Neuronal stem cell (in vitro differentiated cells): ENCODE data around the gene KRT71.

Experiments used
- DNase-seq: peaks from one replicate; pipeline ENCODE4 v3.0.0-alpha.2; 2013; ENCODE audit warnings: low spot score
- H2AFZ ChIP-seq: one replicate; pipeline ENCODE4 v1.6.1; 2013; ENCODE audit warnings: mild to moderate bottlenecking, low read length, inconsistent platforms
- H2AK5ac ChIP-seq: 2 replicates; pipeline ENCODE4 v1.6.1; 2013; ENCODE audit warnings: low read depth, mild to moderate bottlenecking, inconsistent platforms, low read length, moderate library complexity, mixed read lengths
- H2BK120ac ChIP-seq: 2 replicates; pipeline ENCODE4 v1.6.1; 2013; ENCODE audit warnings: low read depth, mild to moderate bottlenecking, inconsistent platforms, low read length, moderate library complexity, mixed read lengths
- H2BK12ac ChIP-seq: one replicate; pipeline ENCODE4 v1.6.1; 2013; ENCODE audit warnings: low read length, inconsistent platforms
- H2BK15ac ChIP-seq: 2 replicates; pipeline ENCODE4 v1.6.1; 2013; ENCODE audit warnings: mild to moderate bottlenecking, low read length, inconsistent platforms, mixed read lengths
- H2BK5ac ChIP-seq: one replicate; pipeline ENCODE4 v1.6.1; 2013; ENCODE audit warnings: inconsistent platforms, mild to moderate bottlenecking, low read length, moderate library complexity
- H3K14ac ChIP-seq: one replicate; pipeline ENCODE4 v1.6.1; 2013; ENCODE audit warnings: low read length, inconsistent platforms
- H3K18ac ChIP-seq: 2 replicates; pipeline ENCODE4 v1.6.1; 2013; ENCODE audit warnings: low read length, inconsistent platforms
- H3K23ac ChIP-seq: 2 replicates; pipeline ENCODE4 v1.6.1; 2013; ENCODE audit warnings: low read depth, mild to moderate bottlenecking, mixed read lengths, low read length, inconsistent platforms; ENCODE audit not compliant: poor library complexity
- H3K27ac ChIP-seq: replicated peaks from 3 replicates; pipeline ENCODE4 v1.5.1; 2013; ENCODE audit warnings: low read length, inconsistent platforms
- H3K27me3 ChIP-seq, 3 experiments: 2 replicates each; pipeline ENCODE4 v1.6.1; 2013; ENCODE audit warnings: low read length in 3 of 3, mild to moderate bottlenecking in 2 of 3, inconsistent platforms in 1 of 3, low read depth in 1 of 3, mixed read lengths in 1 of 3, moderate library complexity in 1 of 3; ENCODE audit not compliant: control insufficient read depth in 3 of 3, insufficient read depth in 3 of 3
- H3K36me3 ChIP-seq, 2 donors: replicated peaks in 1 of 2; 2 replicates each; pipeline ENCODE4 v1.6.1; 2013; ENCODE audit warnings: low read length in 2 of 2; ENCODE audit not compliant: control insufficient read depth in 2 of 2, insufficient read depth in 2 of 2
- H3K4ac ChIP-seq: 2 replicates; pipeline ENCODE4 v1.6.1; 2013; ENCODE audit warnings: inconsistent platforms, mild to moderate bottlenecking, low read length, moderate library complexity
- H3K4me1 ChIP-seq, 2 donors: 1 replicate in 1 of 2; 2 replicates in 1 of 2; pipeline ENCODE4 v1.6.1; 2013; ENCODE audit warnings: low read length in 2 of 2, low read depth in 1 of 2; ENCODE audit not compliant: control insufficient read depth in 2 of 2, insufficient read depth in 1 of 2
- H3K4me2 ChIP-seq: one replicate; pipeline ENCODE4 v1.6.1; 2013; ENCODE audit warnings: mild to moderate bottlenecking, low read length, inconsistent platforms; ENCODE audit not compliant: insufficient read depth, poor library complexity, severe bottlenecking
- H3K4me3 ChIP-seq, 2 donors: 2 replicates each; pipeline ENCODE4 v1.5.1; 2013; ENCODE audit warnings: low read length in 2 of 2, mild to moderate bottlenecking in 2 of 2, inconsistent platforms in 1 of 2, moderate library complexity in 1 of 2
- H3K79me1 ChIP-seq: one replicate; pipeline ENCODE4 v1.6.1; 2013; ENCODE audit warnings: low read depth, mild to moderate bottlenecking, inconsistent platforms, low read length, moderate library complexity
- H3K9ac ChIP-seq: one replicate; pipeline ENCODE4 v1.6.1; 2013; ENCODE audit warnings: mild to moderate bottlenecking, low read depth, low read length, inconsistent platforms; ENCODE audit not compliant: poor library complexity
- H3K9me3 ChIP-seq, 2 donors: replicated peaks in 1 of 2; 2 replicates each; pipeline versions ENCODE3 to v1.6.1; 2013; ENCODE audit warnings: low read length in 2 of 2, mild to moderate bottlenecking in 2 of 2, inconsistent platforms in 1 of 2, low read depth in 1 of 2, mixed read lengths in 1 of 2, moderate library complexity in 1 of 2; ENCODE audit not compliant: control insufficient read depth in 2 of 2, insufficient read depth in 1 of 2
- H4K8ac ChIP-seq: one replicate; pipeline ENCODE4 v1.6.1; 2013; ENCODE audit warnings: low read depth, mild to moderate bottlenecking, inconsistent platforms, low read length, moderate library complexity
- H4K91ac ChIP-seq: one replicate; pipeline ENCODE4 v1.6.1; 2013; ENCODE audit warnings: low read length, low read depth, mild to moderate bottlenecking, inconsistent platforms; ENCODE audit not compliant: poor library complexity
- WGBS, 2 donors: extraction: QIAGEN DNeasy Blood & Tissue Kit; methylation state at CpG; one replicate each; pipeline ENCODE4 v1.1.7; 2013; ENCODE audit warnings: missing lambda C conversion rate in 2 of 2, mixed read lengths in 1 of 2; ENCODE audit not compliant: insufficient read length in 2 of 2, insufficient replicate concordance in 1 of 2; ENCODE audit errors: extremely low coverage in 2 of 2; 5-methylcytosine and 5-hydroxymethylcytosine counted together

Gene KRT71

DNA sequence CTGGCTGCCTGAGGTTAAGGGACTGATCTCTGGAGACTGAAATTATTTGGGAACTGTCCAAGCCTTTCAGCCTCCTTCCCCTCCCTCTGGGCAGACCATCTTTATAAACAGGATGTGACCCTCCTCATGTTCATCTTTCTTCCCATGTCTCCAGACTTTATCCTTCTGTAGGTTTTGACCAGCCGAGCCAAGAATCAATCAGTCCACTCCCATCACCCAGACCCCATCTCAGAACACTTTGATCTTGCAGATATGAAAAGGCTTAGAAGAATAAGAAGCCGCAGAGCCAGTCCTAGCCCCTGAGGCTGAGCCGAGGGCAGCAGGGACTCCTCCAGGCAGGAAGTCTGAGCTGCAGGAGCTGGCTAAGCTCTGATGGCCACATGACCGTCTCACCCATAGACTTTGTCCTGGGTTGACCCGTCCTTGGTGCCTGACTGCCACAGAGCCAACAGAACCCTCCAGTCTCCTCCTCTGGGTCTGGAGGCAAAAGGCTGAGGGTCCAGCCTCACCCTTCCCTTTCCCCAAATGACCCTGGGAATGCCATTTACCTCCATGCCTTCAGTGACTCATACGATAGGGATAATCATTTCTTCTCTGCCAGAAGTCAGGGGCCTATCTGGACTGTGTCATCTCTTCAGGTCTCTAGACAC, 1.6 kb downstream of the KRT71 start:
- no peak overlapping the region for H2BK12ac ChIP-seq
- H4K91ac ChIP-seq: no peak overlapping the region
- no peak overlapping the region for H2BK15ac ChIP-seq
- no peaks in the 10 kb centered on the region for H3K9me3 ChIP-seq
- H3K79me1 ChIP-seq: no peaks in the 10 kb centered on the region
- H3K4me2 ChIP-seq: no peak overlapping the region
- no peak overlapping the region for H2BK120ac ChIP-seq
- H2AK5ac ChIP-seq: no peak overlapping the region
- WGBS, 2 donors: no CpG with 5 or more reads among the region's 6 CpGs
- H3K9ac ChIP-seq: no peak overlapping the region
- H3K4me3 ChIP-seq: no peak overlapping the region
- DNase-seq: no peak
- no peak overlapping the region for H3K4ac ChIP-seq
- no peak overlapping the region for H4K8ac ChIP-seq
- H3K14ac ChIP-seq: no peak overlapping the region
- peaks cover 0 to 5% (median 0%) of the 10 kb centered on the region in 3 experiments for H3K27me3 ChIP-seq
- peak overlapping the region; percentile 28 for H3K18ac ChIP-seq
- H3K4me1 ChIP-seq: no peaks in the 10 kb centered on the region
- no peak overlapping the region for H2AFZ ChIP-seq
- H3K36me3 ChIP-seq: no peaks in the 10 kb centered on the region
- H3K23ac ChIP-seq: no peak overlapping the region
- H2BK5ac ChIP-seq: no peak overlapping the region
- no peak overlapping the region for H3K27ac ChIP-seq

GRCh38 chr12:52546126-52546525, 6.8 kb downstream of the KRT71 start:
- H3K4ac ChIP-seq: no peak overlapping the region
- no peaks in the 10 kb centered on the region for H3K79me1 ChIP-seq
- no peak overlapping the region for H3K18ac ChIP-seq
- WGBS, 2 donors: no CpG with 5 or more reads among the region's 15 CpGs
- H3K27ac ChIP-seq: no peak overlapping the region
- H3K23ac ChIP-seq: no peak overlapping the region
- no peak for DNase-seq
- no peaks in the 10 kb centered on the region for H3K27me3 ChIP-seq
- H3K9ac ChIP-seq: no peak overlapping the region
- no peak overlapping the region for H2BK12ac ChIP-seq
- no peak overlapping the region for H2BK5ac ChIP-seq
- H2AK5ac ChIP-seq: no peak overlapping the region
- H3K4me1 ChIP-seq: no peaks in the 10 kb centered on the region
- no peak overlapping the region for H3K4me2 ChIP-seq
- no peak overlapping the region for H4K8ac ChIP-seq
- no peaks in the 10 kb centered on the region for H3K9me3 ChIP-seq
- H2BK120ac ChIP-seq: no peak overlapping the region
- no peak overlapping the region for H2AFZ ChIP-seq
- H3K14ac ChIP-seq: no peak overlapping the region
- H3K36me3 ChIP-seq: no peaks in the 10 kb centered on the region
- no peak overlapping the region for H3K4me3 ChIP-seq
- H2BK15ac ChIP-seq: no peak overlapping the region
- no peak overlapping the region for H4K91ac ChIP-seq

DNA sequence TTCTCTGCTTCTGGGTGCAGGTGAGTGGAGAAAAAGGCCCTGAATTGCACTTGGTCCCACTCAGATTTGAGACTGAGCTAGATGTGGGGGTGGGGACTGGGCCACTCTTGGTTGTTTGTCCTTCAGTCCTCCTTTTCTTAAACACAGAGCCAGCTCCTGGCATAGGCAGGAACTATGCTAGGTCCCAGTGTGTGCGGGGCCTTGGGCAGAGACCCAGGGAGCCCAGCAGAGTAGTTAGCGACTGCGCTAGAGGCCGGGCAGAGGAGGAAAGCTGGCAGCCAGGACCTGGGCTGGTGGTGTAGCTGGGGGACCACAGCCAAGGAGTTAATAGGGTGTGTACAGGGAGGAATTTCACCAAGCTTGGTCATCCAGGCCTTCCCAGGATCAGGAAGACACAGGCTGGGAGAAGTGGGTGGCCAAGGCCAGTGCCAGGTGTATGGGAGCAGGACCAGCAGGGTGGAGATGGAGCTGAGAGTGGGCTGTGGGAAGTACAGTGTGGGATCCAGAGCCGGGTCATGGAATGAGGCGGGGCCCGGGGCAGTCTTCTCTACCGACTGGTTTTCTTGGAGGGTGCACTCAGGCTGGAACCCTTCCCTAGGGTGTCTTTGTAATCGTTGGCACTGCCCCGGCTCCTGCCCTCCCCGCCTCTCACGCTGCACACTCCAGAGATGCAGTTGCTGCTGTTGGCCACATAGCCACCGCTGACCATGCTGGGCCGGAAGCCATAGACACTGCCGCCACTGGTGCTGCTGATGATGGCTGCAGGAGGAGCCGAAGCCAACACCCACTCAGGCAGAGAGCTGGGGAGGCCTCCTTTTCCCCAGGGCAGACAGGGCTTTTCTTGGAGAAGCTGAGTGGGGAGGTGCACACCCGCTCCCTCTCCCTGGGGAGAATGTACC, 8.7 kb downstream of the KRT71 start:
- no peak overlapping the region for H3K9ac ChIP-seq
- H3K4me2 ChIP-seq: no peak overlapping the region
- H3K27me3 ChIP-seq: no peaks in the 10 kb centered on the region
- no peaks in the 10 kb centered on the region for H3K36me3 ChIP-seq
- H3K27ac ChIP-seq: no peak overlapping the region
- no CpG with 5 or more reads among the region's 17 CpGs for WGBS, 2 donors
- H2BK15ac ChIP-seq: no peak overlapping the region
- no peak overlapping the region for H3K23ac ChIP-seq
- H2BK120ac ChIP-seq: no peak overlapping the region
- H3K79me1 ChIP-seq: no peaks in the 10 kb centered on the region
- H3K14ac ChIP-seq: no peak overlapping the region
- no peak overlapping the region for H4K91ac ChIP-seq
- no peaks in the 10 kb centered on the region for H3K9me3 ChIP-seq
- no peak for DNase-seq
- no peak overlapping the region for H4K8ac ChIP-seq
- H3K4me1 ChIP-seq: no peaks in the 10 kb centered on the region
- peak overlapping the region; percentile 9 for H3K18ac ChIP-seq
- no peak overlapping the region for H3K4ac ChIP-seq
- no peak overlapping the region for H3K4me3 ChIP-seq
- no peak overlapping the region for H2BK5ac ChIP-seq
- H2BK12ac ChIP-seq: no peak overlapping the region
- no peak overlapping the region for H2AFZ ChIP-seq
- peak overlapping the region; percentile 29 for H2AK5ac ChIP-seq

DNA sequence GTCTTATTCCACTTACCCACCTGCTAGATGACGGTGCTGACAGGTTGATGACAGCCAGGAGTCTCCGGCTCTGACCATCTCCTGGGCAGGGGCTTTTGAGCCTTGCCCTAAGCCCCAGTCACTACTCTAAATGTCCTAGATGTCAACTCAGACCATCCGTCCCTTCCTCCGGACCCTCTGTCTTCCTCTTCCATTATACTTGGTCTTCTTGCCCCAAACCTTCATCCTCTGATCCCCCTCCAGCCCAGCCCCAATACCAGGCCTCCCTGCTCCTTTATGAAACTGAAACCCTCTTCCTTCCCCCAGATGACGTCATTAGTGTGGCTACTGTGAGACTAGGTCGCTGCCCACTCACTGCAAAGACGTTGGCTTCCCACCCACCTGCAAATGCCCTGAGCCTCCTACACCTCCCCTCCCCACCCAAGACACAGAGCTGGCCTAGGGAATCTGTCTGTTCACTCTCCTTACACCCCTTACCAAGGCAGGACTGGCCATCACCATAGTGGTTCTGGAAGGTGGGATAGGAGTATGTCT, 10.1 kb downstream of the KRT71 start:
- H3K14ac ChIP-seq: no peak overlapping the region
- no peak overlapping the region for H3K23ac ChIP-seq
- no peak overlapping the region for H4K91ac ChIP-seq
- no peak overlapping the region for H2BK15ac ChIP-seq
- H3K9me3 ChIP-seq: no peaks in the 10 kb centered on the region
- no peaks in the 10 kb centered on the region for H3K79me1 ChIP-seq
- DNase-seq: no peak
- no peaks in the 10 kb centered on the region for H3K4me1 ChIP-seq
- no peak overlapping the region for H2BK120ac ChIP-seq
- no peaks in the 10 kb centered on the region for H3K27me3 ChIP-seq
- no peak overlapping the region for H3K9ac ChIP-seq
- H3K36me3 ChIP-seq: no peaks in the 10 kb centered on the region
- peak overlapping the region in 1 of 2 donors; percentile 49 for H3K4me3 ChIP-seq
- H2BK5ac ChIP-seq: no peak overlapping the region
- H3K4ac ChIP-seq: no peak overlapping the region
- no peak overlapping the region for H3K18ac ChIP-seq
- no CpG with 5 or more reads among the region's 7 CpGs for WGBS, 2 donors
- H3K27ac ChIP-seq: no peak overlapping the region
- no peak overlapping the region for H2AK5ac ChIP-seq
- no peak overlapping the region for H2BK12ac ChIP-seq
- H4K8ac ChIP-seq: no peak overlapping the region
- no peak overlapping the region for H3K4me2 ChIP-seq
- no peak overlapping the region for H2AFZ ChIP-seq
